ENCODE results near the gene MARCHF10.
A peak's percentile ranks its signal among the peaks of the same experiment; 100 is the strongest.

The MARCHF10 gene

GRCh38 chr17:62749926-62750325, 58.2 kb downstream of the MARCHF10 start:
- no peak for DNase-seq

DNA sequence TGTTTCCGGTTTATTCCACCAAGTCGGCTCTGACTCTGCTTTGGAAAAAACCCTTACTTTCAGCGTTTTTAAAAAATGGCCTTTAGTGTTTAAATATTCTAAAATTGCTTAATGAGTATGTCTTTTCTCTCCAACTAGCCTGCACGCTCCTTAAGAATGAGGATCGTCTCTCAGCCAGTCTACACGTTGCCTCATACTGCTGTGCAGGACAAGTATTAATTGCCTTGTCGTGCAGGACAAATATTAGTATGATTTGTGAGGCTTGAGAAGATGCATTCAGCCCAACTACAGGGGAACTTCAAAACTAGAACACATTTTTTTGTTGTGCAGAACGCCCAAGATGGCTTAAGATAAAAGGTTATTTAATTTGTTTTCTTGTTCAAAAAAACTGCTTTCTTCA, 61.2 kb downstream of the MARCHF10 start:
- no peak for DNase-seq

GRCh38 chr17:62745806-62746205, 62.3 kb downstream of the MARCHF10 start:
- DNase-seq: no peak

- DNase-seq: no peak
Measured at GRCh38 chr17:62744259-62744658, 63.9 kb downstream of the MARCHF10 start.

- no peak for DNase-seq
Measured at GRCh38 chr17:62741290-62741689, 66.8 kb downstream of the MARCHF10 start.

- no peak for DNase-seq
Measured at GRCh38 chr17:62739645-62740388, 68.3 kb downstream of the MARCHF10 start.

DNA sequence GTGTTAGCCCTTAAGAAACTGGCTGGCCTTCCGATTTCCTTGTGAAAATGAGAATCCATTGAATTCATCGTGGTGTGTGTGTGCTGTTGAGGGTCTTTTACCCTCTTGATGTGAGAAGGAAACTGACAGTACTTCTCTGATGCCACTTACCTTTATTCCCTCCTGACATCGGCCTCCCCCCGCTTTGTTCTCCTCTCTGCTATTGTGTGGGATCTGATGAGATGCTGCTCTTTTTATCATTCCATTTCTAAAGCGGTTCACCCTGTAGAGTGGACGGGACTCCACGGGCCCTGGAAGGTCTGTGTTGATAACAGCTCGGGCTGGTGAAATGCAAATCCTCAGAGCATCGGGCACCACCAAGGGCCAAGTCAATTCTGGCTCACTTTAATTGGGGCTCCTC, 69.8 kb downstream of the MARCHF10 start:
- DNase-seq: no peak

DNA sequence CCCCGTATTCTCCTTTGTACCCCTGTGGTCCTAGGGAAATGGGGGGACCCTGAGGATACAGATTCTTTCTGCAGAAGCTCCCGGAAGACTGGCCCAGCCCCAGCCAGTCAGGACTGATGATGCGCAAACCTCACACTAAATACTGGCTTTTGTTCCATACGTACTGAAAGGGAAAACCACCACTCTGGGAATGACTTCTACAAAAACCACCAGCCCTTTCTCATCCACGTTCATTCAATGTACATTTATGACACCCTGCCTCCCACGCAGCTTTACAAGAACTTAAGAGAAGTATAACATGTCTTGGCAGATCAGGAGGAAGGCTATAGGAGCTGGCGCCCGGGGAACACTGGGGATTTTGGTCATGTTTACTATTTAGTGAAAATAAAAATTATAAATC, 70.6 kb downstream of the MARCHF10 start:
- no peak for DNase-seq

- no peak for DNase-seq
Measured at GRCh38 chr17:62735044-62735651, 73.0 kb downstream of the MARCHF10 start.

DNA sequence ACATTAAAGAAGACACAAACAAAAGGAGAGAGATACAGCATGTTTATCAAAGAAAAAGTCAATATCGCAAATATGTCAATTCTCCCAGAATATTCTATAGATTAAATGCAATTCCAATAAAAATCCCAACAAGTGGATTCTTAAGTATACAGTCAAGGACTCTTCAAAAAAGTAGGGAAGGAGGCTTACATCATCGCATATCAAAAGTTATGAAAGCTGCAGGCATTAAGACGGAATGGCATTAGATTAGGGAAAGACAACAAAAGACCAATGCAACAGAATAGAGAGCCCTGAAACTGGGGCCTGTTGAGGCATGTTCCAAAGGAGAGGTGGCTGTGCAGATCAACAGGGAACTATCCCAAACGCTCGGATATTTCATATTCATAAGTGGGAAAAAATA, 76.0 kb downstream of the MARCHF10 start:
- DNase-seq: no peak

- DNase-seq: no peak
Measured at GRCh38 chr17:62727916-62728672, 80.0 kb downstream of the MARCHF10 start.

DNA sequence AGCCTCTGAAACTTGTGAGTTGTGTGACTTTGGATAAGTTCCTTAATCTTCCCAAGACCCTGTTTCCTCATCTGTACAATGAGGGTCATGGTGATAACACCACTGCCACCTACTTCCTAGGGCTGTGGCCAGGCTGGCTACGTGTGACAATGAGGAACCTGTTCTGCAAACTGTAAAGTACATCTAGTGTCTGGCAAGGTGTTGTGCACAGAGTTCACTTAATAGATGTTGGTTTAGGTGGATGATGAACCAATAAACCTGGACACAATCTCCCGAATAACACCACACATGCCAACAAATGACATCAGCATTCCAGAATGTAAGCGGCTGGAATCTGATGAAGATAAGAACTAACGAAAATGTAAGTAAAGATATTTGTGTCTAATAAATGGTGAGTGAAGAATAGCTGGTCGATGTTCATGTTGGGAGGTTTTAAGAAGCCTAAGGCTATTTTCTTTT, 82.3 kb downstream of the MARCHF10 start:
- no peak for DNase-seq

DNA sequence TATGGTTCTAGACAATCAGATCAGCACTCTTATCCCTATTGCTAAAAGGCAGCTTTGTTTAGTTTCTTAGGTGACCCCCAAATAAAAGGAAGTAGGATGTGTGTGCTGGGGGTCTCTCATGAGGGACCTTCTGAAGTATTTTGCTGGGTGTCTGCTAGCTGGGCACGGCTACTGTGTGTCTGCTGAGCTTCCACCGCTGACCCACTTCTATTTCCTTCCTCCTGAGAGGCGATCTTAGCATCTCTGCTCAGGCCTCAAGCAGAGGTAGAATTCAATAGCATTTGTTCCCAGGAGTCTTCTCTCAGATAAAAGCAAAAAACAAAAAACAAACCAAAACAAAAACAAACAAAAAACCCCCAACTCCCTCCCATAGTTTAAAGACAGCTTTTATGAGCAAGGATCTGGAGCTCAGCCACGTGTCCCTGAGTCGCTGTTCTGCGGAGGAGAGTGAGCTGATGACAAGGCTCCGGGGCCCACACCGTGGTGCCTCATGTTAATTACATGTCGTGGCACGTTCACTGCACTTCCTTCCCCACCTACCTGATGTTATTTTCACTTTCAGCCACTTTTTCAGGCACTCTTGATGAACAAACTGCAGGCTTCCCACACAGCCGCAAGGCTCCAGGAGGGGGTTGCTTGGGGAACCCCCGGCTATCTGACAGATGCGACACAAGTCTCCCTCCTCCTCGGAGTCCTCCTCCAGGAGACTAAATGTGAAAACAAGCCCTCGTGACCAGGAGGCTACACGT, 83.5 kb downstream of the MARCHF10 start:
- DNase-seq: no peak

- peak; percentile 55 for DNase-seq
Measured at GRCh38 chr17:62723842-62724241, 84.3 kb downstream of the MARCHF10 start.

GRCh38 chr17:62722625-62723024, 85.5 kb downstream of the MARCHF10 start:
- DNase-seq: no peak

GRCh38 chr17:62720126-62720850, 87.8 kb downstream of the MARCHF10 start:
- no peak for DNase-seq

DNA sequence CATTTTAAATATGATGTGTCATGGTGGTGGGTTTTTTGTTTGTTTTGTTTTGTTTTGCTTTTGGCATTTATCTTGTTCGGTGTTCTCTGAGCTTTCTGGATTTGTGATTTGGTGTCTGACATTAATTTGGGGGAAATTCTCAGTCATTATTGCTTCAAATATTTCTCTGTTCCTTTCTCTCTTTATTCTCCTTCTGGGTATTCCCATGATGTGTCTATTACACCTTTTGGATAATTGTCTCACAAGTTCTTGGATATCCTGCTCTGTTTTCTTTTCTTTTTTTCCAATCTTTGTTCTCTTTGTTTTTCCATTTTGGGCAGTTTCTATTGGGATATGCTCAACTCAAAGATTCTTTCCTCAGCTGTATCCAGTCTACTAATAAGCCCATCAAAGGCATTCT, 88.5 kb downstream of the MARCHF10 start:
- no peak for DNase-seq

- DNase-seq: no peak
Measured at GRCh38 chr17:62718429-62718828, 89.7 kb downstream of the MARCHF10 start.

- DNase-seq: no peak
Measured at GRCh38 chr17:62717889-62718288, 90.2 kb downstream of the MARCHF10 start.

DNA sequence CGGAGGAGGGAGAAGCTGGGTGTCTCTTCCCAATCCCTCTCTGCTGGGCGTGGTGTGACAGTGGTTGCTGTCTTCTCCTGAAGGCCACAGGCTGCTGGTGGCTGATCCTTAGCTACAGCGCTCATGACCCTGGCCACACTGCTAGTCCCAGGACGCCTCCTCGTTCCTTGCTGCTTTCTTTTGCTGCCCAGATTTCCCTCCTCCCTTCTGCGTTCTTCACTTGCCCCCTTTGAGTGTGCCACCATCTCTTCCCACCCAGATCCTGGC, 90.6 kb downstream of the MARCHF10 start:
- DNase-seq: no peak

- no peak for DNase-seq
Measured at GRCh38 chr17:62716834-62717588, 91.1 kb downstream of the MARCHF10 start.

DNA sequence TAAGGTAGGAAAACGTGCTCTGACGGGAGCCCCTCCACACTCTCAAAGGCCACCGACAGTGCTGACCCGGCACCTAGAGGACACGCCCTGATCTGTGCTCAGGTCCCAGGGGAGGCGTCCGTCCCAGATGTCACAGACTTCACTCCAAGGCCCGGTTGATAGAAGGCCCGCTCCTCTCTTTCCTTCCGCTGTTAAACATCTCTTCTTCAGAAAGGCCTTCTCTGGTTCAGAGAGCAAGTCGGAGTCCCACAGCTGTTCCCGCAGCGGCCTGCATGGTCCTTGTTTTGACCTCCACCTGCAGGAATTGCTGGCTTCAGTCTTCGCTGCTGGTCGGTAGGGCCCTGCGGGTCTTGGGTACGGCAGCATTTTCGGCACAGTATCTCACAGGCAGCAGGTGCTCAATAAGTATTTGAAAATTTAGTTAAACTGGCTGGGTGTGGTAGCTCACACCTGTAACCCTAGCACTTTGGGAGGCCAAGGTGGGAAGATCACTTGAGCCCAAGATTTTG, 92.2 kb downstream of the MARCHF10 start:
- DNase-seq: no peak
